HG03135 (cell line): ENCODE data around the gene SYT14.
"Not testable (repeated sequence)": the region's sequence is repeated elsewhere in the genome, so short reads cannot be mapped to it uniquely, and the experiment has no call there.

Source experiments
- ATAC-seq: cut with Tn5 transposase; IDR thresholded peaks from one replicate; pipeline ENCODE4 v1.9.1; 2021; ENCODE audit warnings: mild to moderate bottlenecking, moderate library complexity; ENCODE audit not compliant: unreplicated experiment

Gene SYT14

GRCh38 chr1:210196266-210196665 is 258.2 kb downstream of the SYT14 start:
- not testable (repeated sequence) for ATAC-seq

- no peak for ATAC-seq
Observed at GRCh38 chr1:210198840-210199239, 260.8 kb downstream of the SYT14 start.

GRCh38 chr1:210200124-210200736 is 262.2 kb downstream of the SYT14 start:
- no peak for ATAC-seq

DNA sequence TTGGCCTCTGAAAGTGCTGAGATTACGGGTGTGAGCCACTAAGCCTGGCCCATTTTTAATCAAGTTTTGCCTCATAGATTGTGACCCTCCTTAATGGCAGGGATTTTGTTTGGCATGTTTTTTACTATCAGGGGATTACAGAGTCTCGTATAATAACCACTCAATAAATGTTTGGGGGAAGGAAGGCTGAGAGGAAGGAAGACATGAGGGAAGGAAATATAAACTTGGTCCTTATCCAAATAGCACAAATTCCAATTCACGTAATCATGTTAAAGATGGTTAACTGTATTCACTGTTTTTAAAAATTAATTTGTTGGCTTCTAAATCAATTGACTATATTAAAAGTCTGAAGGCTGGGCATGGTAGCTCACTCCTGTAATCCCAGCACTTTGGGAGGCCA is 263.7 kb downstream of the SYT14 start:
- ATAC-seq: no peak

DNA sequence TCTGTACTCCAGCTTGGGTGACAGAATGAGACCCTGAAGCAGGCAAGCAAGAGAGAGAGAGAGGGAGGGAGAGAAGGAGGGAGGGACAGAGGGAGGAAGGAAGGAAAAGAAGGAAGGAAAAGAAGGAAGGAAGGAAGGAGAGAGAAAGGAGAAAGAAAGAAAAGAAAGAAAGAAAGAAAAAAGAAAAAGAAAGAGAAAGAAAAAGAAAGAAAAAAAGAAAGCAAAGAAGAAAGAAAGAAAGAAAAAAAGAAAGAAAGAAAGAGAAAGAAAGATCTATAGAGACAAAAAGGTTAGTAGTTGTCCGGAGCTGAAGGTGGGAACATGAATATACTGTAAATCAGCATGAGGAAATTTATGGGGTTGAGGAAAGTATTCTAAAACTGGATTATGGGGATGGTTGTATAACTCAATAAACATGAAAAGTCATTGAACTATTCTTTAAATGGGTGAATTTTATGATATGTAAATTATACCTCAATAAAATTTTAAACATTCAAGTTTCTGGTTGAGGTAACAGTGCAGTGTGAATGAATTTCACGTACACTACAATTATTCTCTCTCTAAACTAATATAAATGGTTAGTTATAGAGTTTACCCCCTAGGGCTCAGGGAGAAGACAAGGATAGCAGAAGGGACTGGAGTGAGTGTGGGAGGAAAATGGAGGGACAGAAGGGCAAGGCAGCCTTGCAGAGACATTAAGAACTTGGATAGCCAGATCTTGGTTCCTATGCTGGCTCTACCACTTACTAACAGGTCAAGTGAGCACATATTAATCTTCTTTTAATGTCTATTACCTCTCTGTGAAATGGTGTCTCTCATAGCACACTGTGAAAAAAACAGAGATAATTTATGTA is 269.8 kb downstream of the SYT14 start:
- ATAC-seq: no peak

GRCh38 chr1:210213335-210213734 is 275.3 kb downstream of the SYT14 start:
- ATAC-seq: no peak

DNA sequence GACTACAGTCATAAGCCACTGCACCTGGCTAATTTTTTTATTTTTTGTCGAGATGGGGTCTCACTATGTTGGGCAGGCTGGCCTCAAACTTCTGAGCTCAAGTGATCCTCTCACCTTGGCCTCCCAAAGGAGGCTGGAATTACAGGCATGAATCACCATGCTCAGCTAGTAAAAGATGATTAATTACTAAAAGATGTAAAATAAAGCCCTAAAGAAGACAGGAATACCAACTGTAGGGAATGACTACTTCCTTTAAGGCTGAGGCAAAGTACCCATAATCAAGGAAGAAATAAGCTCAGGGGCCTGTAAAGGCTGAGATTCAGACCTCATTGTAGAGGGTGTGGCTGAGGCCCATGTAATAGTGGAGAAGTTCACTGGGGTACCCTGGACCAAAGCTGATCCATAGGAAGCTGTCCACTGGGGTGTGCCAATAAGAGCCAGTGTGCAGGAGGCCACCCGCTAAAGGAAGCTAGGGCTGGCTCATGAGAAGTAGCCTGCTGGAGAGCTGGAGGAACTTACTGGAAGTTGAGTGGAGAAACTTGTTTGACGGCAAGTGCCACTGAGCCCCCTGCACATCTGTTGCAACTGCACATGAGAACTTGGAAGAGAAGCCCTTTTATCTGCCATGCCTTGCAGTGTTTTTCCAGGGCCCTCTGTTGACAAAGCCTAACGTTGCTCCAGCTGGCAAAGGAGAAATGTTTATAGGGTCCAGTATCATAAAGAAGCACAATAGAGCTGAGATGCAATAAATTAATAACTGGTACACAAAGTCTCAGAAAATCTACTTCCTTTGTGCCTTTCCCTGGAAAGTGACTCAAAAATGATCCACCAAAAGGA is 276.8 kb downstream of the SYT14 start:
- ATAC-seq: no peak

DNA sequence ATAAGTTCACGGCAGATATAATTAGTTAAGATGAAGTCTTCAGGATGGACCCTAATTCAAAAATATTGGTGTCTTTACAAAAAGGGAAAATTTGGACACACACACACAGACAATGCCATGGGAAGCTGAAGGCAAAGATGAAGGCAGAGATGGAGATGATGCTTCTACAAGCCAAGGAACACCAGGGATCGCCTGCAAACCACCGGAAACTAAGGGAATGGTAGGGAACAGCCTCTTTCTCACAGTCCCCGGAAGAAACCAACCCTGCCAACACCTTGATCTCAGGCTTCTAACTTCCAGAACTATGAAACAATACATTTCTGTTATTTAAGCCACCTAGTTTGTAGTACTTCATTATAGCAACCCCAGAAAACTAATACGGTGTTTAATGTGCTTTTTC is 279.5 kb downstream of the SYT14 start:
- no peak for ATAC-seq

- ATAC-seq: no peak
Observed at GRCh38 chr1:210218047-210218446, 280.0 kb downstream of the SYT14 start.
